Measurements from ENCODE around the gene ECE1.

ECE1 gene

DNA sequence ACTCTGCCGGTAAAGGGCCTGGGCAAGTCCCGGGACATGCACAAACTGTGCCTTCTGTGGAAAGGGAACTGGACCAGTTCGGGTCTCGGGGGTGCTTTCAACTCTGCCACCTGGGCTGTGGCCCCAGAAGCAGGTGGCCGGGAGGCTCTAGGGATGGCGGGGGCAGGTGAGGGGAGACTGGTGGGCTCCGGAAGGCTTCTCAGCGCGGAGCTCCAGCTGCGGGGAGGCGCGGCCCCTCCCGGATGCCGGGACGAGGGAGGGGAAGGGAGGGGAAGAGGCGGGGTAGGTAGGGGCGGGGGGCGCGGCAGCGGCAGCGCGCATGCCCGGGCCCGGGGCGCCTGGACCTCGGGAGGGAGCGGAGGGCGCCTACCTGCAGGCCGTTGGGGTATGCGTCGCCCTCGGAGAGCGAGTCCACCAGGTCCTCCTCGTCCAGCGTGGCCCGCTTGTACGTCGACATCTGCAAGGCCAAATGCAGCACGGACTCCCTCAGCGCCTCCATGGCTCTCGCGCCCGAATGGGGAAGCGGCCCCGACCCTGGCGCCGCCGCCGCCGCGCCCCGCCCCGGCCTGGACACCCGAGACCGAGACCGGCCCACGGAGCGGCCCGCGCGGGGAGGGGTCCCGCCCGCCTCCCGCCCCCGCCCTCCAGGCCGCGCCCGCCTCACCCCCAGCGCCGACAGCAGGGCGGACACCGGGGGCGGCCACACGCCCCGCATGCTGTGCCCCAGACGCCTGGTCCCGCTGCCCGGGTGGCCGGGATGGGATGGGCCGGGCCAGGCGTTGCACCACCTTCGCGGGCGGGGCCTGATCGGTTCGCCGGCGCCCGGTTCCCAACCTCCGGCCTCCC, at the start of gene ECE1:
Gene ECE1 (minus strand): TSS at position 764 of the 846 bp plus-strand sequence. CDS start 49 bp downstream, at position 715.
- Histone ChIP-seq H3K27me3 (replicated peaks; ENCODE audit: control insufficient read depth, insufficient read depth, low read length) (no peaks in the 10 kb centered on the region), H3K36me3 (ENCODE audit: control insufficient read depth, insufficient read depth, low read length) (no peaks in the 10 kb centered on the region), H3K4me3 (replicated peaks; ENCODE audit: low read depth, low read length) (peak within 1 kb of the TSS; percentile 62)
- peak; percentile 60 for DNase-seq (ENCODE audit: extremely low read depth, insufficient read length)
- TF ChIP-seq, protein P1, sequence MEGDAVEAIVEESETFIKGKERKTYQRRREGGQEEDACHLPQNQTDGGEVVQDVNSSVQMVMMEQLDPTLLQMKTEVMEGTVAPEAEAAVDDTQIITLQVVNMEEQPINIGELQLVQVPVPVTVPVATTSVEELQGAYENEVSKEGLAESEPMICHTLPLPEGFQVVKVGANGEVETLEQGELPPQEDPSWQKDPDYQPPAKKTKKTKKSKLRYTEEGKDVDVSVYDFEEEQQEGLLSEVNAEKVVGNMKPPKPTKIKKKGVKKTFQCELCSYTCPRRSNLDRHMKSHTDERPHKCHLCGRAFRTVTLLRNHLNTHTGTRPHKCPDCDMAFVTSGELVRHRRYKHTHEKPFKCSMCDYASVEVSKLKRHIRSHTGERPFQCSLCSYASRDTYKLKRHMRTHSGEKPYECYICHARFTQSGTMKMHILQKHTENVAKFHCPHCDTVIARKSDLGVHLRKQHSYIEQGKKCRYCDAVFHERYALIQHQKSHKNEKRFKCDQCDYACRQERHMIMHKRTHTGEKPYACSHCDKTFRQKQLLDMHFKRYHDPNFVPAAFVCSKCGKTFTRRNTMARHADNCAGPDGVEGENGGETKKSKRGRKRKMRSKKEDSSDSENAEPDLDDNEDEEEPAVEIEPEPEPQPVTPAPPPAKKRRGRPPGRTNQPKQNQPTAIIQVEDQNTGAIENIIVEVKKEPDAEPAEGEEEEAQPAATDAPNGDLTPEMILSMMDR (IDR thresholded peaks at IDR 0.05; ENCODE audit: insufficient read depth, low read length, poor library complexity, severe bottlenecking), result no peak

DNA sequence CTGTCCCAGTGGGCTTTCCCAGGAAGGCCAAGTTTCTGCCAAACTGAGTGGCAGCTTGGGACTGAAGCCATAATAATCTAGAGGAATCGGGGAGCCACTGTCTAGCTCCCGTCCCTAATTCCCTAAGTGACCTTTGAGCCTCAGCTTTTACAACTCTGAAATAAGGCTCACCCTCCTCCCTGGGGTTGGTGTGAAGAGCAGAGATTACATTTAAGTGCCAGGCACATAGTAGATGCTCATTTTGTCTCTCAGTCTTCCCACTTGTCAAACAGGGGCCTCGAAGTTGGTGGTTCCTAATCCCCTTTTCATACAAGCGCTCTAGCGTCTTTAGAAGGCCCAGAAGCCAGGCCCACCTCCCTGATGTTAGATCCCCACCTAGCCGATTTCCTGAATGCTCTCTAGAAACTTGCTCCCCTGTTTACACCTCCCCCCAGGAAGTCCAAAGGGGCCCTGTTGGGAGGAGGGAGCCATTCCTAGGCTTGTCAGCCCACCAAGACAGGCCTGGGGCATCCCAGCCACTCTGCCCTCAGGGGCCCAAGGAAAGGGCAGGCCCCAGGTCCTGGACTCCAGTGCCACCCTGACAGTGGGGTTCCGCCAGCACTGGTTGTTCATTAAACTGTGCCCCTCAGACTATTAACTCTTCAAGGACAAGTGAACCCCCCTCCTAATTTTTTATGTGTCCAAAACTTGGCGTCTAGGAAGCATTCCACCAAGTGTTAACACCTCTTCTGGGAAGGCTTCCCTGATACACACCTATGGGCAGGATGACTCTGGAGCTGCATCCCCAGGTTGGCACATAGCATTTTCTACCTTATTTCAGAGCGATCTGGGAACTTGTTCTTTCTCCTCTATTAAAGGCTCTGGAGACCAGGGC, 49.3 kb upstream of the ECE1 start:
- Histone ChIP-seq H3K36me3 (ENCODE audit: control insufficient read depth, insufficient read depth, low read length) (no peaks in the 10 kb centered on the region), H3K27me3 (replicated peaks; ENCODE audit: control insufficient read depth, insufficient read depth, low read length) (no peaks in the 10 kb centered on the region; the same call in 1 of the 2 replicates), H3K4me3 (replicated peaks; ENCODE audit: low read depth, low read length) (no peak overlapping the region)
- TF ChIP-seq, protein P1 (IDR thresholded peaks at IDR 0.05; ENCODE audit: insufficient read depth, low read length, poor library complexity, severe bottlenecking), result no peak
- no peak for DNase-seq (ENCODE audit: extremely low read depth, insufficient read length)

DNA sequence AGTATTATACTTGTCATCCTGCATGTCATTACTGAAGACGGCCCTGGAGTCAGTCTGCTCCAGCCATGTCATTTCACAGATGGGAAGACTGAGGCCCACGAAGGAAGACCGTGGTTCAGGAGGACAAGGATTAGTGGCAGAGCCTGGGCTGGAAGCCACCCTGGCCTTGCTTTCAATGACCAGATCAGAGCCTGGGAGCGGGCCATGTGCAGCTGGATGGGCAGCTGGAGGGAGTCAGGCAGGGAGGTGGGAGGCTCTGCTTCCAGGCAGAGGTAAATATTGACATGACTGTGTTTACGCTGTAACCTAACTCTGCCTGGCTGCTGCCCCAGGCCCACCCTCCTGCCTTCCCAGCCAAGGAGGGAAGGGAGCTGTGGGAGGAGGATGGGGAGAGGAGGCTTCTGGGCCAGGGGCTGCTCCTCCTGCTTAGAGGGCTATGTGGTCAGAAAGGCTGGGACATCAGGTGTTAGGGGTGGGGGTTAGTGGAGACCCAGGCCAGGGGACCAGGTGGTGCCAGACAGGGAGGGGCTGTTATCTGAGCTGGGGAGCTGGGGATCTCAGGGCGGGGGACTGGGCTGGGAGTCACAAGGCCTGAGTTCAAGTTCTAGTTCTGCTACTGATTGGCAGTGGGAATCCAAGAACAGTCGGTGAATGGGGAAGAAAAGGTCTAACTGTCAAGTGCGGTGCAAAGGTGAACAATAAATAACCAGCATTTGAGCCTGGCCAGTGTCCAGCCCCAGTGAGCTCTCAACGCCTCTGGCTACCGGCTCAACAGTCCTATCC, 48.5 kb upstream of the ECE1 start:
- TF ChIP-seq, protein P1 (IDR thresholded peaks at IDR 0.05; ENCODE audit: insufficient read depth, low read length, poor library complexity, severe bottlenecking), result no peak

DNA sequence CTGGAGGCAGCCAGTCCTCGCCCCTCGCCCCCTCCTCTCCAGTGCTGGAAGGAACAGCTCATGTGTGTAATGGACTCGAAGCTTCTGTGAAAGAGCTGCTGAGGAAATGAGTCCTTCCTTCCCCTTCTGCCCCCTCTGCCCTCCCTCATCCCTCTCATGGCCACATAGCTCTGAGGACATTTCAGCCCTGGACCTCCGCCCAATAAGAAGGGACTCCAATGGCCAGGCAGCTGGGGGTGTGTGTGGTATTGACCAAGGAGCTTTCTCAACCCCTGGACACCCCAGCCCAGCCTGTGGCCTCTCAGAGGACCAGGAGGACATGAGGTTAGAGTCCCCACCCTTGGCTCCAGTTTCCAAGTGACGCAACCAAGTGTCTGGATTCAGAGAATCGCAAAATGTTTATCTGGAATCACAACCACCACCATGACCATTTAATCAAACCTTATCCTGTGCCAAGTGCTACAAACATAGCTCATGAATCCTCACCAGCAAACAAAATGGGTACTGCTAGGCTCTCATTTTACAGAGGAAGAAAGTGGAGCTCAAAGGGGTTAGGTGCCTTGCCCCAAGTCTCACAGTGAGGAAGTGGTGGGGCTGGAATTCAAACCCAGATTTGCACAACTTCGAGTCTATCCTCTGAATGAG, 47.8 kb upstream of the ECE1 start:
- Histone ChIP-seq H3K36me3 (ENCODE audit: control insufficient read depth, insufficient read depth, low read length) (no peaks in the 10 kb centered on the region), H3K27me3 (replicated peaks; ENCODE audit: control insufficient read depth, insufficient read depth, low read length) (no peaks in the 10 kb centered on the region; the same call in 1 of the 2 replicates), H3K4me3 (replicated peaks; ENCODE audit: low read depth, low read length) (no peak overlapping the region)
- DNase-seq (ENCODE audit: extremely low read depth, insufficient read length), result no peak
- TF ChIP-seq, protein P1 (IDR thresholded peaks at IDR 0.05; ENCODE audit: insufficient read depth, low read length, poor library complexity, severe bottlenecking), result no peak

More for the DNA sequence above, 48.5 kb upstream of the ECE1 start:
- Histone ChIP-seq H3K36me3 (ENCODE audit: control insufficient read depth, insufficient read depth, low read length) (no peaks in the 10 kb centered on the region), H3K27me3 (replicated peaks; ENCODE audit: control insufficient read depth, insufficient read depth, low read length) (no peaks in the 10 kb centered on the region; the same call in 1 of the 2 replicates), H3K4me3 (replicated peaks; ENCODE audit: low read depth, low read length) (no peak overlapping the region)
- no peak for DNase-seq (ENCODE audit: extremely low read depth, insufficient read length)

DNA sequence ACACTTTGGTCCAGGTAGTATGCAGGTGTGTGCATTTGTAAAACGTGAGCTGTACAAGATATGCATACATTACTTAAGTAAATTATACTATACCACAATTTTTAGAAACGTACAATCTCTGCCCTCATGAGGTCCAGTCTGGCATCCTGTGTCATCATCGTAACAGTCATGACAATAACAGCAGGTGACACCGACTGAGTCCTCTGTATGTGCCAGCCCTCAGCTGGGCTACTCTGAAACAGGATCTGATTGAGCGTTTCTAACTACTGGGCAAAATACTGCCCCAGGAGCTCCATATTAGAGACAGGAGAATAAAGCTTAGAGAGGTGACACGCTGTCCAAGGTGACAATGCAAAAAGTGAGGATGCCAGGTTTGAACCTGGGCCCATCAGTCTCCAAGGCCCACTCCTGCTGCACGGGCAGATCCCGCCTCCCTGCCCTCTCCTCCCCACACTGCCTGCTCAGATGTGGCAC, 47.2 kb upstream of the ECE1 start:
- TF ChIP-seq, protein P1 (IDR thresholded peaks at IDR 0.05; ENCODE audit: insufficient read depth, low read length, poor library complexity, severe bottlenecking), result no peak
- Histone ChIP-seq H3K27me3 (replicated peaks; ENCODE audit: control insufficient read depth, insufficient read depth, low read length) (no peaks in the 10 kb centered on the region; the same call in 1 of the 2 replicates), H3K36me3 (ENCODE audit: control insufficient read depth, insufficient read depth, low read length) (no peaks in the 10 kb centered on the region), H3K4me3 (replicated peaks; ENCODE audit: low read depth, low read length) (no peak overlapping the region)
- DNase-seq (ENCODE audit: extremely low read depth, insufficient read length), result no peak
